ENCODE measurements around the gene SIRT3.

- TF ChIP-seq CTCF (IDR thresholded peaks at IDR 0.05; ENCODE audit: low read depth, low read length), result no peak
- TF ChIP-seq POLR2A (IDR thresholded peaks at IDR 0.05; ENCODE audit: extremely low read depth, insufficient read length), result no peak
- no peak for TF ChIP-seq MYC (IDR thresholded peaks at IDR 0.05; ENCODE audit: low read depth, low read length)
Observed at GRCh38 chr11:230431-230830, 5.7 kb downstream of the SIRT3 start.

All from NB4 (cell line).